HG03196 (cell line): ENCODE data around the gene GDPD5.
A peak's percentile ranks its signal among the peaks of the same experiment; 100 is the strongest.

Source experiments
- ATAC-seq: cut with Tn5 transposase; IDR thresholded peaks from one replicate; pipeline ENCODE4 v1.9.1; 2021; ENCODE audit not compliant: unreplicated experiment

Gene GDPD5

DNA sequence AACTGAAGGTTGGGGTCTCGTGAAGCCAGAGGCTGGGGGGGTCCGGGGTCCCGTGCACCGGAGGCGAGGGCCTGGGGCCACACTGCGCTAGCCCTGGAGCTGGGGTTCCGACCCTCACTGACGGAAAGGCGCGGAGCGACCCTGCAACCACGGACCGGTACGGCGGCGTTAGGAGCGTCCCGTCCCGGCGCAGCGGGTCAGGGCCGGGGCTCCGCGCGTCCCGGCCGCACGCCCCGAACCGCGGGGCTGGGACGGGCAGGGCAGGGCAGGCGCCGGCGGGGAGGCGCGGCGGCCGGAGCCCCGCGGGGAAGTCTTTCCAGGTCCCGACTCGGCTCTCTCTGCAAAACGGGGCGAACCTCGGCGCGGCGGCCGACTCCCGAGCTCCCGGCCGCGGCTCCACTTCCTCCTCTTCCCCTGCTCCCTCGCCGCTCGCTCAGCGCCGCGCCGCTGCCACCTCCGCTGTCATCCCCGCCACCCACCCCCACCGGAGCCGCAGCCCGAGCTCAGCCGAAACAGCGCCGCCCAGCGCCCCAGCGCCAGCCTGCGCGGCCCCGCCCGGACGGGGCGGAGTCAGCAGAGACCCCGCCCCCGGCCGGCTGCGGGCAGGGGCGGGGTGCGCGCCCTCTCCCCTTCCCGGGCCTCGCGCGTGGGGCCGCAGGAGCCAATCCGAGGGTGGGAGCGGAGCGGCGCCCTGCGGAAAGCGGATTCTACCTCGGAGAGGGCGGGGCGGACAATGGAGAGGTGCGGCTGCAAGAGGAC, at the start of gene GDPD5:
TSS of gene GDPD5 (minus strand) at position 509 of the 759 bp plus-strand sequence. CDS start 48,206 bp downstream, outside the sequence.
- peak; percentile 77 for ATAC-seq

- no peak for ATAC-seq
Observed at GRCh38 chr11:75574698-75575602, 49.2 kb upstream of the GDPD5 start.

DNA sequence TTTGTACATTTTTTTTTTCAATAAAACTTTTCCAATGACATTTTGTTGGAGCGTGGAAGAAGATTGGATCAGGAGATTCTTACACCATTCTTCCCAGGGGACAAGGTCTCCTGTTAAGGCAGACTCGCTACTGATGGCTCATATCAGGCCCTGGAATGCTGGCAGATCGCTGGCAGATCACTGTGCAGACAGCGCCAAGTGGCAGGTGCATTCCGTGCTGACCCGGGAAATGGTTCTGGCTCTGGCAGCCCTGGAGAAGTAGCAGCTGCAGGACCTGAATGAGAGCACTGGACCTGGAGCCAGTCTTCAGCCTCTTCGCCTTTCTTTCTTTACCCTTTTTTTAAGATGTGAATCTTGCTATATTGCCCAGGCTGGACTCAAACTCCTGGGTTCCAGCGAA, 47.0 kb upstream of the GDPD5 start:
- no peak for ATAC-seq

GRCh38 chr11:75571625-75572024, 45.9 kb upstream of the GDPD5 start:
- ATAC-seq, result no peak

GRCh38 chr11:75570559-75571139, 44.9 kb upstream of the GDPD5 start:
- ATAC-seq, result no peak

GRCh38 chr11:75568616-75569219, 43.0 kb upstream of the GDPD5 start:
- ATAC-seq, result no peak

- no peak for ATAC-seq
Observed at GRCh38 chr11:75567971-75568370, 42.2 kb upstream of the GDPD5 start.

- ATAC-seq, result no peak
Observed at GRCh38 chr11:75566763-75567279, 41.1 kb upstream of the GDPD5 start.

- ATAC-seq, result no peak
Observed at GRCh38 chr11:75565916-75566762, 40.4 kb upstream of the GDPD5 start.

DNA sequence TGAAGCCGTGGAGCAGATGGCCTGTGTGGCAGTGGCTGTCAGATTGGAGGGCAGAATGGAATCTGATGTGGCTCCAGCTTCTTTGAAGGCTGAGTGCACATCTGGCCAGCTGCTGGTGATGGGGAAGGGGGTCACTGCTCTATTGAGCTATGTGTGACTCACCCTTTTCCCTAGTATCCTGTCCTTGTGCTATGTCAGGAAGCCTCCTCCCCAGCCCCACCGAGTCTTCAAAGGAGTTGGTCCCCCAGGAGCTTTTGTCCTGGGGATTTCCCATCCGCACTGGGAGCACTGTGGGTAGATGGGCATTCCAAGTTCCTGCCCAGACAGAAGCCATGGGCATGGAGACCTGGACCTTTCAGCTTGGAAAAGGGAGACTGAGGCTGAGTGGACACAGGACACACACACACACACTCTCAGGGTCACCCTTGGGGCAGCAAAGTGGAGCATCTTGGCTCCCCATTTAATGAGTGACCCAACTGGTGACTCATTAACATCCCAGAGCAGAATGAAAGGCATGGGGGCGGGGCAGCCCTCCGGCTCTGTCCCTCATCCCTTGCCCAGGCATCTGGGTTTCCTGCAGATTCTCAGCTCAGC, 39.6 kb upstream of the GDPD5 start:
- no peak for ATAC-seq

- ATAC-seq, result no peak
Observed at GRCh38 chr11:75563978-75564552, 38.3 kb upstream of the GDPD5 start.

DNA sequence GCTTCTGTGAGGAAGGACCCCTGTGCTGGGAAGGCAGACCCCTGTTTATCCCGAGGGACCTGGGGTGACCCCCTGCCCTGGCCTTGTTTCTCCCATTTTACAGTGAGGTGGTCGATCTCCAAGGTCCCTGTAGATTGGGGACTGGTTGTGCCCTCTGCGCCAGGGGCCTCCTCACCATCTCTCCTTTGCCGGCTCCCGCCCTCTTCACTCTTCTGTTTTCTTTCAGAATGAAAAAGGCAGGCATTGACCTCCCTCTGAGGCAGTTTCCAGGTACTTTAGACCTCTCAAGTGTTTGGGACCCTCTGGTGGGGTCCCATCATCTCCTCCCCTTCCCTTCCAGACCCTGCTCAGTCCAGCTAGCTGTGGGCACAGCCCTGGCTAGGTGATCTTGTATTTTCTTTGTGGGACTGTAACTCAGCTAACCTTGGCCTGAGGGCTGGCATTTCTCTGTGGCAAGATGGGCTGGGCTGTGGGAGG, 37.8 kb upstream of the GDPD5 start:
- ATAC-seq, result no peak

- no peak for ATAC-seq
Observed at GRCh38 chr11:75562836-75563484, 37.2 kb upstream of the GDPD5 start.

DNA sequence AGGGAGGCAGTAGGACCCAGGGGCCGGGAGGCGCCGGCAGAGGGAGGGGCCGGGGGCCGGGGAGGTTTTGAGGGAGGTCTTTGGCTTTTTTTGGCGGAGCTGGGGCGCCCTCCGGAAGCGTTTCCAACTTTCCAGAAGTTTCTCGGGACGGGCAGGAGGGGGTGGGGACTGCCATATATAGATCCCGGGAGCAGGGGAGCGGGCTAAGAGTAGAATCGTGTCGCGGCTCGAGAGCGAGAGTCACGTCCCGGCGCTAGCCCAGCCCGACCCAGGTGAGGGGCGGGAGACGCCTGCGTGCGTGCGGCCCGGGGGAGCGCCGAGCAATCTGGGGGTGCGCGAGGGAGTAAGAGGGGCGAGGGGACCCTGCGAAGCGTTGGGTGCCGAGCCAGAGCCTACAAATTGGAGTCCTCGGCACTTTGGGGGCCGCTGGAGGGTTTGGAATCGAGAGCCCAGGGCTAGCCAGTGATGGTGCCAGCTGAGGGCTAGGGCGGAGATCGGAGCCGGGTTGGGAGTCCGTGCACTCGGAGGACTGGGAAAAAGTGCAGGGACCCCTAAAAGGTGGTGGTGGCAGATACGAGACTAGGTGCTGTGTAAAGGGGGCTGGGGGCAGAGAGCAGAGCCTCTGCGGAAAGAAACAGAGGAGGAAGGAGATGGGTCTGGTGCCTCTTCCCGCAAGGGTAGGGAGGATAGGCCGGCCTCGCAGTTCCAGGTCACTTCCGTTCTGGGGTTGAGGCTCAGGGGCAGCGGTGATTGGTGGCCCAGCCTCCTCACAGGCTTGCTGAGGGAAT, 36.5 kb upstream of the GDPD5 start, which contains the start of gene SERPINH1:
TSS of gene SERPINH1 (plus strand) at position 206 of the 788 bp plus-strand sequence. CDS start 4,097 bp downstream, outside the sequence.
- ATAC-seq, result peak; percentile 60

- ATAC-seq, result no peak
Observed at GRCh38 chr11:75561426-75562047, 35.8 kb upstream of the GDPD5 start.

DNA sequence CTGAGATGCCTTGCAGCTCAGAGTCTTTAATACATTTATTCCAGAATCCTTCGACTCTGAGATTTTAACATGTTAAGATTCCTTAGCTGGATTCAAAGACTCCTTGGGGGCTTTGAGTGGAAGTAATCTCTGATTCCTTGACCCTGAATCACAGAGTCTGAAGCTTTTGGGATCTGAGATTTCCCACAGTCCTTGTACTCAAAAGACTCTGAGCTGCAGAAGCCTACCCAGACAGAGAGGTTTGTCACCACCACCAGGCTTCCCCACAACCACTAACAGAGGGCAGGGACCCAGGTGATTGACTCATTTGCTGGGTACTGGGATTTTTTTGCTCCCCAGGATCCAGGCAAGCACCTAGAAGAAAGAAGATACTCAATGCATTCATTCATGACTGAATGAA, 34.9 kb upstream of the GDPD5 start:
- no peak for ATAC-seq
